IPS-NIHi7 (cell line): Measurements from ENCODE around the gene B3GNT9.

Experiments
- DNase-seq: peaks from one replicate; pipeline ENCODE4 v3.0.0; 2012; ENCODE audit warnings: mixed read lengths; ENCODE audit errors: extremely low spot score

B3GNT9 gene

DNA sequence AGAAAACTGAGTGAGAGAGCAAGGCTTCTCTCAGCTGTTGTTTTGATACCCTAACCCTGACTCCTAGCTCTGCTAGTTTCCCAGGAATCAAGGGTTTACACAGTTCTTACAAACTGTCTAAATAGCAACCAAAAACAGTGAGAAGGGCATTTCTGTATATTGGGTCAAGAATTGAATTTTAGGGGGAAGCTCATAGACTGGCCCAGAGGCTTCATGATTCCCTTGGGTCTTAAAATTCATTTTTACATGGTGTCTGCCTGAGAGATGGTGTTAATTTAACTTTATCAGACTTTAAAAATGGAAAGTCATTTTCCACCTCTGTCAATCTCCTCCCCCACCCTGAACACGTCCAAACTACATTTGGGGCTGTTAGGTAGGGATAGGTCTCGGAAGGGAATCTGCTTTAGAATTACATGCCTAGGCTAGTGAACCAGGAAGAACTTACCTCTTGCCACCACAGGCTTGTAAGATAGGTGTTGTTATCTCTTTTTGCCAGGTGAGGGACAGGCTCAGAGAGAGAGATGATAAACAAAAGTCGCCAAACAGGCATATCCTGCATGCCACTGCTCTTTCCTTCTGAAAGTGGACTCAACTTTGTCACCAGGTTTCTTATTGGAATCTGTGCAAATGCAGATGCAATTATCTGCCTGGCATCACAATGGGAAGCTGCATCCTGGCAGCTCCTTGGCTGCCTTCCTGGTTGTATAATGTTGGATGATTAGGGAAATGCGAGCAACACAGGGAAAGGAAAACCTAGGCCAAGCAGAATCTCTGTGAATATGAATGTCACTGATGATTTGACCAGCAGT lies 38.0 kb downstream of the B3GNT9 start:
- no peak for DNase-seq

GRCh38 chr16:67111951-67112444 lies 38.8 kb downstream of the B3GNT9 start:
- DNase-seq: no peak

- DNase-seq: peak; percentile 100
Observed at GRCh38 chr16:67109407-67110135, 41.2 kb downstream of the B3GNT9 start, which contains the start of gene PHAF1. Gene PHAF1, plus strand, starts transcription at chr16:67109941. Its CDS starts 235 bp downstream, at chr16:67110176.

- DNase-seq: no peak
Observed at GRCh38 chr16:67108931-67109406, 41.8 kb downstream of the B3GNT9 start.

DNA sequence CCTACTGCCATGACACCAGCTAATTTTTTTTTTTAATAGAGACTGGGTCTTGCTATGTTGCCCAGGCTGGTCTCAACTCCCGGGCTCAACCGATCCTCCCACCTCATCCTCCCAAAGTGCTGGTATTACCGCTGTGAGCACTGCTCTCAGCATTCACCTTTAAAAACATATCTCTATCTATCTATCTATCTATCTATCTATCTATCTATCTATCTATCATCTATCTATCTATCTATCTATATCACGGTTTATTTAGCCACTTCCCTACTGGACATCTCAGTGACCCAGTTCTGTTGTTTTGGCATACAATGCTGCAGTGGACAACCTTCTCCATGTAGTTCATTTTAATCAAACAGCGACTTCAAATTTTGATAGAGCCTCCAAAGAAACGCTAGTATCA lies 42.3 kb downstream of the B3GNT9 start:
- no peak for DNase-seq

- no peak for DNase-seq
Observed at GRCh38 chr16:67105881-67106280, 44.9 kb downstream of the B3GNT9 start.

DNA sequence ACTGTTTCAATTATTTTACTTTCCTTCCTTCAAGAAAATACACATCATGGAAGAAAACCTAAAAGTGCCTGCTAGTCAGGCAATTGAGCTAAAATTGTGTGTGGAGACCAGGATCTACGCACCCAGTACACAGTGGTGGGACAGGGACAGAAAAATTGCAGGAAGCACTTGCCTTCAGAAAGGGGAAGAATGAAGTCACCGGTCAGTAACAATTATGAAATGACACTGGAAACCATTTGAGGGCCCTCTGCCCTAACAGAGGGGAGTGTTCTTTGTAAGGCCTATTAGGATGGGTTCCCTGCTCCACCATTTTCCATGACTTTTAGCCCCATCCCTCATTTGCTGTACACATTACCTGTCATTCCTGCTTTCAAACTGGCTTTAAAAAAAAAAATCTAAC lies 45.6 kb downstream of the B3GNT9 start:
- DNase-seq: no peak

DNA sequence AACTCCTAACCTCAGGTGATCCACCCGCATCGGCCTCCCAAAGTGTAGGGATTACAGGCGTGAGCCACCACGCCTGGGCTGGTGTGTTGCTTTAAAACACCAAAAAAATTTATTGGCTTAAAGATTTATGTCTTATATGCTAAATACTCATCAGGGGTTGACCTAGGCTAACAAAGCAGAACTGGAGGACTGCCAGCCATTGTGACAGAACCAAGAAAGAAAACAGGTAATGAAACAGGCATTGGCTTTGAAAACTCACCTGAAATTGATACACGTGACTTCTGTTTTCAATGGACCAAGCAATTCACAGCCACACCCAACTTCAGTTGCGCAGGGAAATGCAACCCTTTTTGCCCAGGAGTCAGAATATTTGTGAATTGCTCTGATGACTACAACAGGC lies 46.0 kb downstream of the B3GNT9 start:
- no peak for DNase-seq

DNA sequence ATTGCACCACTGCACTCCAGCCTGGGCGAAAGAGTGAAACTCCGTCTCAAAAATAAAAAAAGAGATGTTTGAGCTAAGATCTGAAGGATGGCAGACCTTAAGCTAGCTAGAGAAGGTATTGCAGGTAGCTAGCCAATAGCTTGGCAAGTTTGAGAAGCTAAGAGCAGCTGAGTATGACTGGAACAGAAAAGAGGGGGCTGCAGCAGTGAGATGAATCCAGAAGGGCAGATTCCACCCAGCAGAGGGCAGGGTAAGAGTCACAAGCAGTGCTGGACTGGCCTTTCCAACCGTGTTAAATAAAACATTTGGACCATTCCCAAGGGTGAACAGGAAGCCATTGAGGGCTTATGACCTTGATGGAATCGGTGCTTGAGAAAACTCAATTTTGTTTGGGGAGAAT lies 46.7 kb downstream of the B3GNT9 start:
- DNase-seq: peak; percentile 73

- no peak for DNase-seq
Observed at GRCh38 chr16:67101311-67102082, 49.3 kb downstream of the B3GNT9 start.

DNA sequence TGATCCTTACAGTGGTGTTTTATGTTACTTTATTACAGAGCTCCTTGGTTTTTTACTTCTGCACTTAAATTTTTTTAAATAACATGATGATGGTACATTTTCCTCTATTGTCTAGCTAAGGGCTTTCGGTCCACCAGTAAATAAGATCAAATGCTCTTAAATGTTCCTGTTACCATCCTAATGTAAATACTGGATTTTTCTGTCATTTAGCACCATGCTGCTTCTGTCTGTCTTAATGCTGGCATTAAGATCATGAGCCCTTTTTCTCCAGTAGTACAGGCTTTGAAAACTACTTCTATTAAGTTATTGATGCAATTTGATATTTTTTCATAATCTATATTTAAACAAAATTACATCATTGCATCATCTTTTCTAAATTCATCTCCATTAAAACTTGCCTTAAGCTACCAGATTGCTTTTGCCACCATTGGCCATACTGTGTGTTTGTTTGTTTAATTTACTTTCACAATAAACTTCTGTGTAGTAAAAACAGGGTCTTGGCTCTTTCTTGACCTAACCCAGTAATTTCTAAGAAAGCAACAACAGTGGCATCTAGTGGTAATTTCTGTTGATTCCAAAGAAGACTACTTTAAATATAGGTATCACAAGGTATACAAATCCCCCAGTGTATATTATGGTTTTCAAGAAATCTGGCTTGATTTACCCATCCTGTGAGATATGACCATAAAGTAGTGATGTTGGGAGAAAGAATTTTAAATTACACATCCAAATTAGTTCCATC lies 50.1 kb downstream of the B3GNT9 start:
- DNase-seq: no peak

DNA sequence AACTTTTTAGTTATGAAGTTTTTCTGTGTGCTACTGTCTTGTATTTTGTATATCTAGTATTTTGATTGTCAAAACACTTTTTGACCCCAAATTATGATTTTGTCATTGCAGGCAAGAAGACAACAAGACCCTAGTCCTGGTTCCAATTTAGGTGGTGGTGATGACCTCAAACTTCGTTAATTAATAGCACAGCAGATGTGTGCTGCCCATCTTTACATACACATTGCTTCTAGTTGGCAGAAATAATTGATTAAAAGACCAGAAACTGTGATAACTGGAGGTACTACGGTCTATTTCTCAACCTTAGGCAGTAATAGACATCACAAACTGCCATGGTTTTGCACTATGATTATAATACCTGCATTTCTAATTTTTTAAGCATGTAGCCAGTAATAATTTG lies 52.2 kb downstream of the B3GNT9 start:
- no peak for DNase-seq
